Colonic mucosa (tissue), 4 donors: ENCODE results near the gene UCP3. TPM values are rescaled to one million over a fixed set of nuclear protein-coding genes. Genes with fewer than 3 reads are reported as not detected.
A peak's percentile ranks its signal among the peaks of the same experiment; 100 is the strongest.

Experiments used
- DNase-seq: peaks from one replicate; pipeline ENCODE4 v3.0.0-alpha.2; 2020
- H3K27ac ChIP-seq: fragments of 200-600 bp; one replicate; pipeline ENCODE4 v1.8.0; 2021
- H3K27me3 ChIP-seq: fragments of 200-600 bp; one replicate; pipeline ENCODE4 v1.8.0; 2021
- H3K36me3 ChIP-seq: fragments of 200-600 bp; one replicate; pipeline ENCODE4 v1.8.0; 2021
- H3K4me1 ChIP-seq: fragments of 200-600 bp; one replicate; pipeline ENCODE4 v1.8.0; 2021; ENCODE audit warnings: mild to moderate bottlenecking
- H3K4me3 ChIP-seq: fragments of 200-600 bp; one replicate; pipeline ENCODE4 v1.8.0; 2021
- H3K9ac ChIP-seq, 2 donors: one replicate each; pipeline ENCODE4 v1.7.0; 2013; ENCODE audit warnings: control low read depth in 2 of 2, low read depth in 2 of 2, low read length in 2 of 2
- H3K9me3 ChIP-seq: fragments of 200-600 bp; one replicate; pipeline ENCODE4 v1.8.0; 2021
- CTCF ChIP-seq: fragments of 200-600 bp; IDR thresholded peaks from one replicate; pipeline ENCODE4 v1.8.0; 2022; ENCODE audit warnings: antibody characterized with exemption, mild to moderate bottlenecking
- intact Hi-C: fragments of 100-400 bp; cut with DNase I; formaldehyde crosslinking; loops from one replicate; pipeline ENCODE4 v1.14.1; 2022
- total RNA-seq, 2 donors: library from RNA; stranded (reverse); fragmentation: NEBNext Ultra II Directional in 1 of 2; extraction: Animal tissue kit (Norgen Biotek cat#: 25700) in 1 of 2; gene quantifications; one replicate each; pipeline ENCODE4 v1.2.1, GENCODE V29; 2021
- donor health status: healthy.
- donor health status: DM: no; HTN: no; CAD: no.
- donor health status: DM: no; HTN: no; CAD: no.

The UCP3 gene
- total RNA-seq, 2 donors from 2014 or later, result 0.66 to 1.5 TPM

GRCh38 chr11:74021998-74022397, 13.1 kb upstream of the UCP3 start:
- Histone ChIP-seq H3K4me1 (peaks cover 7% of the 10 kb centered on the region), H3K9me3 (no peaks in the 10 kb centered on the region), H3K27ac (no peak overlapping the region)

GRCh38 chr11:74020539-74020938, 11.7 kb upstream of the UCP3 start:
- Histone ChIP-seq H3K9ac (no peak overlapping the region), H3K27ac (peak overlapping the region; percentile 13), H3K36me3 (no peaks in the 10 kb centered on the region), H3K9me3 (no peaks in the 10 kb centered on the region), H3K4me3 (no peak overlapping the region), H3K27me3 (no peaks in the 10 kb centered on the region), H3K4me1 (peaks cover 7% of the 10 kb centered on the region)
- no peak for DNase-seq
- no peak for TF ChIP-seq CTCF
- intact Hi-C loops, result no loop called here

More at GRCh38 chr11:74021998-74022397, 13.1 kb upstream of the UCP3 start:
- TF ChIP-seq CTCF, result no peak
- Histone ChIP-seq H3K4me3 (no peak overlapping the region), H3K27me3 (no peaks in the 10 kb centered on the region), H3K36me3 (no peaks in the 10 kb centered on the region), H3K9ac (no peak overlapping the region)
- intact Hi-C loops, result no loop called here
- DNase-seq, result no peak

- Histone ChIP-seq H3K4me3 (no peak overlapping the region), H3K36me3 (no peaks in the 10 kb centered on the region), H3K9me3 (no peaks in the 10 kb centered on the region), H3K27ac (peak overlapping the region; percentile 13), H3K4me1 (peaks cover 7% of the 10 kb centered on the region), H3K27me3 (no peaks in the 10 kb centered on the region), H3K9ac (no peak overlapping the region)
- intact Hi-C loops, result no loop called here
- no peak for DNase-seq
- no peak for TF ChIP-seq CTCF
These were observed 11.0 kb upstream of the UCP3 start for GRCh38 chr11:74019860-74020259.

GRCh38 chr11:74019104-74019738, 10.3 kb upstream of the UCP3 start:
- Histone ChIP-seq H3K9me3 (no peaks in the 10 kb centered on the region), H3K4me1 (peaks cover 7% of the 10 kb centered on the region), H3K9ac (peak overlapping the region in 1 of 2 donors; percentile 67), H3K36me3 (no peaks in the 10 kb centered on the region), H3K27me3 (no peaks in the 10 kb centered on the region), H3K4me3 (no peak overlapping the region), H3K27ac (peak overlapping the region; percentile 78)
- intact Hi-C loops, result no loop called here
- TF ChIP-seq CTCF, result no peak
- DNase-seq, result peak; percentile 49

- DNase-seq, result peak; percentile 96
- Histone ChIP-seq H3K27ac (peak overlapping the region; percentile 78), H3K9ac (peak overlapping the region in 1 of 2 donors; percentile 67), H3K9me3 (no peaks in the 10 kb centered on the region), H3K4me1 (peaks cover 7% of the 10 kb centered on the region), H3K27me3 (no peaks in the 10 kb centered on the region), H3K36me3 (no peaks in the 10 kb centered on the region), H3K4me3 (no peak overlapping the region)
- intact Hi-C loops, result no loop called here
- TF ChIP-seq CTCF, result no peak
These were observed 9.6 kb upstream of the UCP3 start for GRCh38 chr11:74018331-74019005.
